ENCODE results near the gene DPT.

DPT gene

GRCh38 chr1:168725831-168726230 is 3.2 kb downstream of the DPT start:
- TF ChIP-seq GATA2 (IDR thresholded peaks at IDR 0.05; ENCODE audit: low read depth, low read length) (no peak), GATA3 (IDR thresholded peaks at IDR 0.05; ENCODE audit: low read depth, low read length) (no peak)

- no peak for TF ChIP-seq GATA2 (IDR thresholded peaks at IDR 0.05; ENCODE audit: low read depth, low read length)
- TF ChIP-seq GATA3 (IDR thresholded peaks at IDR 0.05; ENCODE audit: low read depth, low read length): no peak
These were observed 3.9 kb downstream of the DPT start for GRCh38 chr1:168725060-168725459.

- TF ChIP-seq GATA2 (IDR thresholded peaks at IDR 0.05; ENCODE audit: low read depth, low read length) (no peak), GATA3 (IDR thresholded peaks at IDR 0.05; ENCODE audit: low read depth, low read length) (no peak)
These were observed 6.0 kb downstream of the DPT start for GRCh38 chr1:168723000-168723399.

GRCh38 chr1:168720839-168721238 is 8.2 kb downstream of the DPT start:
- TF ChIP-seq GATA2 (IDR thresholded peaks at IDR 0.05; ENCODE audit: low read depth, low read length) (peak; percentile 77), GATA3 (IDR thresholded peaks at IDR 0.05; ENCODE audit: low read depth, low read length) (peak; percentile 76)

- TF ChIP-seq GATA3 (IDR thresholded peaks at IDR 0.05; ENCODE audit: low read depth, low read length) (no peak), GATA2 (IDR thresholded peaks at IDR 0.05; ENCODE audit: low read depth, low read length) (no peak)
These were observed 9.5 kb downstream of the DPT start for GRCh38 chr1:168719306-168720111.

- TF ChIP-seq GATA2 (IDR thresholded peaks at IDR 0.05; ENCODE audit: low read depth, low read length) (no peak), GATA3 (IDR thresholded peaks at IDR 0.05; ENCODE audit: low read depth, low read length) (no peak)
These were observed 10.8 kb downstream of the DPT start for GRCh38 chr1:168717906-168718891.

- no peak for TF ChIP-seq GATA2 (IDR thresholded peaks at IDR 0.05; ENCODE audit: low read depth, low read length)
- TF ChIP-seq GATA3 (IDR thresholded peaks at IDR 0.05; ENCODE audit: low read depth, low read length): no peak
These were observed 15.0 kb downstream of the DPT start for GRCh38 chr1:168714012-168714411.

GRCh38 chr1:168709405-168710363 is 19.3 kb downstream of the DPT start:
- TF ChIP-seq GATA2 (IDR thresholded peaks at IDR 0.05; ENCODE audit: low read depth, low read length): no peak
- TF ChIP-seq GATA3 (IDR thresholded peaks at IDR 0.05; ENCODE audit: low read depth, low read length): no peak

GRCh38 chr1:168708698-168709404 is 20.2 kb downstream of the DPT start:
- TF ChIP-seq GATA2 (IDR thresholded peaks at IDR 0.05; ENCODE audit: low read depth, low read length) (peak; percentile 31; the same call in 1 of the 2 replicates), GATA3 (IDR thresholded peaks at IDR 0.05; ENCODE audit: low read depth, low read length) (0 out of 2 replicates have a peak, but pooled peaks have one; percentile 6)

GRCh38 chr1:168706391-168706992 is 22.5 kb downstream of the DPT start:
- no peak for TF ChIP-seq GATA2 (IDR thresholded peaks at IDR 0.05; ENCODE audit: low read depth, low read length)
- no peak for TF ChIP-seq GATA3 (IDR thresholded peaks at IDR 0.05; ENCODE audit: low read depth, low read length)

- TF ChIP-seq GATA3 (IDR thresholded peaks at IDR 0.05; ENCODE audit: low read depth, low read length) (no peak), GATA2 (IDR thresholded peaks at IDR 0.05; ENCODE audit: low read depth, low read length) (no peak)
These were observed 28.3 kb downstream of the DPT start for GRCh38 chr1:168700575-168701268.

- TF ChIP-seq GATA2 (IDR thresholded peaks at IDR 0.05; ENCODE audit: low read depth, low read length) (no peak), GATA3 (IDR thresholded peaks at IDR 0.05; ENCODE audit: low read depth, low read length) (no peak)
These were observed 30.6 kb downstream of the DPT start for GRCh38 chr1:168698453-168698852.

All from SH-SY5Y (cell line).